ENCODE results near the gene LYZL4.

The LYZL4 gene

DNA sequence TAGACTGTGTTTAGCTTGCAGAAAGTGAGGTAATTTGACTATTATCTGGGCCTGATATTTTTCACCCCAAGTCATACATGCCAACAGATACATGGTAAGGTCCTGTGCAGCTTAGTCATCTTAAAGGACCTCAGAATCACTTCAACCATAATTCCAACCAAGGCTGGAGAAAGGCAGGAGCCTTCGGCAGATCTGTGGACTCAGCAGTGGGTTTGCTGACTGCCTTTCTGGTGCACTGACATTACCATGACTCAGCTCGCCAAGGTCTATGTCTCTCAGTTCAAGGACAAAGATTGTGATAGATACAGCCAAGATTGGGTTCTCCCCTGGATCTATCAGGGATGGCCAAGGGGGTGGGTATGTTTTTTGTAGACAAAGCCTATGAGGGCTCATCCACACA is 32.7 kb downstream of the LYZL4 start:
- in situ Hi-C loops (cut with HindIII; ENCODE audit: low sequenced_read_pairs): no loop called here
- DNase-seq (ENCODE audit: low read depth, low spot score): peak; percentile 14
- no peak overlapping the region for H3K4me3 ChIP-seq (ENCODE audit: low read depth, low read length)
- TF ChIP-seq, protein P1, sequence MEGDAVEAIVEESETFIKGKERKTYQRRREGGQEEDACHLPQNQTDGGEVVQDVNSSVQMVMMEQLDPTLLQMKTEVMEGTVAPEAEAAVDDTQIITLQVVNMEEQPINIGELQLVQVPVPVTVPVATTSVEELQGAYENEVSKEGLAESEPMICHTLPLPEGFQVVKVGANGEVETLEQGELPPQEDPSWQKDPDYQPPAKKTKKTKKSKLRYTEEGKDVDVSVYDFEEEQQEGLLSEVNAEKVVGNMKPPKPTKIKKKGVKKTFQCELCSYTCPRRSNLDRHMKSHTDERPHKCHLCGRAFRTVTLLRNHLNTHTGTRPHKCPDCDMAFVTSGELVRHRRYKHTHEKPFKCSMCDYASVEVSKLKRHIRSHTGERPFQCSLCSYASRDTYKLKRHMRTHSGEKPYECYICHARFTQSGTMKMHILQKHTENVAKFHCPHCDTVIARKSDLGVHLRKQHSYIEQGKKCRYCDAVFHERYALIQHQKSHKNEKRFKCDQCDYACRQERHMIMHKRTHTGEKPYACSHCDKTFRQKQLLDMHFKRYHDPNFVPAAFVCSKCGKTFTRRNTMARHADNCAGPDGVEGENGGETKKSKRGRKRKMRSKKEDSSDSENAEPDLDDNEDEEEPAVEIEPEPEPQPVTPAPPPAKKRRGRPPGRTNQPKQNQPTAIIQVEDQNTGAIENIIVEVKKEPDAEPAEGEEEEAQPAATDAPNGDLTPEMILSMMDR (IDR thresholded peaks at IDR 0.05; ENCODE audit: low read depth, low read length): no peak

DNA sequence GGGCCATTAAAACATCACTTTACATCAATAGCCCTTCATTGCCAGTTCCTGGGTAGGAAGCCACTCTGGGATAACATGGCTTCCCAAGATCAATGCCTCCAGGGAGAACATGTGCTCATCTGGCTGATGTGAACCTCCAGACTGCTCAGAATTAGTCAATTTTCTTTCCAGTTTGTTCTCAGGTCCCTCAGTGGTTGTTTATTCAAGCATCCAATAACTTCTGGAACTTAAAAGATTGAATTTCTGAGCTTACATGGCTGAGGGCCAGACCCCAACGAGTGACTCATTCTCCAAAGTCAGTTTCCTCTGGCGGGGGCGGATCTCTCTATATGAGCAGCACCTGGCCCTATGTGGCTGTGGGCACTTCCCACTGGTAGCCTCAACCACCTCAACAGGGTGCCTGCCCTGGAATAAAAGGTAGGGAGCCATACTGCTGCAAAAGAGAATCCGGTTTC is 34.0 kb downstream of the LYZL4 start:
- TF ChIP-seq, protein P1 (IDR thresholded peaks at IDR 0.05; ENCODE audit: low read depth, low read length): no peak
- peak; percentile 94 for DNase-seq (ENCODE audit: low read depth, low spot score)
- in situ Hi-C loops (cut with HindIII; ENCODE audit: low sequenced_read_pairs): no loop called here
- H3K4me3 ChIP-seq (ENCODE audit: low read depth, low read length): no peak overlapping the region

DNA sequence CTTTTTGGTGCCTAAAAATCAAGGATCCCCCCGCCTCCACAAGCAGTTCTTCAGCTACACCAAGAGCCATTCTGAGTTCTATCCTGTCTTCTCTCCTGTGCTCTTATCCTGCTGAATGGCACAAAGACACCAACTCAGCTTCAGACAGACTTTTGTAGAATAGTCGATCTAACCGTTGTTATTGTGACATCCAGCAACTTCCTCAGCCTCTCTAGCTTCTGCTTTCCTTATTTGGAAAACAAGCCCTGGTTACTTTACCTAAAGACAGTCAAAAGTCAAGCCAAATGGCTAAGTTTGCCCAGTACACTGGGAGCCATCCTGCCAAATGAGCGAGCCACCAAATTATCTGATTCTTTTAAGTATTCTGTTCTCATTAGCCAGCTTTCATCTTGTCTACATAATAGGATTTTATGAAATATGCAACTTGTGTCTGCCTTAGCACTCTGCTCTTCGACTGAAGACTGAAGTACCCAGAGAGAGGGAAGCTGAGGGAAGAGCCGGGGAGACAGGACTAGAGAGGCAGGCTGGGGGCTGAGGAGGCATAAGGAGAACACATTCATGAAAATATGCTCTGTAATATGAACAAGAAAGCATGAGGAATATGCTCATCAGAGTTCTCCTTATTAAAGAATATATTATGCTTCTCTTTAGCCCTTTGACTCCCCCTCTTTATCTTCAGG is 35.1 kb downstream of the LYZL4 start:
- no peak for DNase-seq (ENCODE audit: low read depth, low spot score)
- TF ChIP-seq, protein P1 (IDR thresholded peaks at IDR 0.05; ENCODE audit: low read depth, low read length): no peak
- in situ Hi-C loops (cut with HindIII; ENCODE audit: low sequenced_read_pairs): no loop called here
- no peak overlapping the region for H3K4me3 ChIP-seq (ENCODE audit: low read depth, low read length)

DNA sequence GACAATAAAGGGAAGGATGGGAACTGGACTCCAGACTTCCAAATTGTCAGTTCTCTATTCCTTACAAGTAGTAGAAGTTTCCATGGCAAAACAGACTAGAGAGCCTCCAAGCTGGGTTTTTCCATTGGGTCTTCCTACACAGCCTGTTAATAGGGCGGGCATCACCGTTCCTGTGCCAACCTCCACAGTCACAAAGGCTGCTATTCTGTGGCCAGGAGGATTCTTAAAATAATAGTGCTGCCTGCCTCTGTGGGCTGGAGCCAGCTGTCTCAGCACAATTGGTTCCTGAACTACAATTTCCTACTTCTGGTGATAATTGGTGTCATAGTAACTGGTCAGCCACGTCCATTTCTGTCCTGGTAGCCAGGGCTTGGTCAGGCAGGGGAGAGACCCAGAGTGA is 38.6 kb downstream of the LYZL4 start:
- TF ChIP-seq, protein P1 (IDR thresholded peaks at IDR 0.05; ENCODE audit: low read depth, low read length): no peak
- DNase-seq (ENCODE audit: low read depth, low spot score): no peak
- in situ Hi-C loops (cut with HindIII; ENCODE audit: low sequenced_read_pairs): no loop called here

DNA sequence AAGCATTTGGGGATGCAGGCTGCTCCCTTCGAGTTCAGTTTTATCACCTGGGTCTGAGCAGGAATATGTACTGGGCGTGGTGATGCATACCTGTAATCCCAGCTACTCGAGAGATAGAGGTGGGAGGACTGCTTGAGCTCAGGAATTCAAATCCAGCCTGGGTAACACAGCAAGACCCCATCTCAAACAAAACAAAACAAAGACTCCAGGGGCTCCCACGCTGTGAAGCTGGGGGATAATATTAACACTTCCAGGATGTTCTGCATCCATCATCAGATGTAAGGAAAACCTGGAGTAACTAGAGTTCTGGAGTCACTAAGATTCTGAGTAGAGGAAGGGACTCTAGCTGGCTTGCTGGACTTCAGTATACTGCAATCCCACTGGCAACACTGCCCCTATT is 40.6 kb downstream of the LYZL4 start:
- in situ Hi-C loops (cut with HindIII; ENCODE audit: low sequenced_read_pairs): no loop called here

More for the DNA sequence above, 38.6 kb downstream of the LYZL4 start:
- no peak overlapping the region for H3K4me3 ChIP-seq (ENCODE audit: low read depth, low read length)

DNA sequence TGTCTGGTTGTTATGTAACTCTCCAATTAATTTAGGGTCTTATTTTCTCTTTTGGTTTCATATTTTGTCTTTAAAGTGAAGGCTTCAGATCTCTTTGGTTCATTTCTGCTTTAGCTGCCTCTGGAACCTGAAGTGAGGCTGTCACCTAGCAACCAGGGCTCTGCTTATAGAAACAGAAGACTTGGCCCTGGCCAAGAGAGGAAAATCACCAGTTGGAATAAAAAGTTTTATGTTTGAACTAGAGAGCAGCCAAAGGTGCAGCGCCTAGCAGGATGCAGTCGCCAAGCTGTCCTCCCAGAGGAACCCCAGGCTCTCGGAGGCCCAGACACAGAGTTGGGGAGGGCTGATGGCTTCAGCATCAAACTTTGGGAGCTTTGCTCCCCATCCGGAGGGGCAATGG is 41.1 kb downstream of the LYZL4 start:
- TF ChIP-seq, protein P1 (IDR thresholded peaks at IDR 0.05; ENCODE audit: low read depth, low read length): no peak
- in situ Hi-C loops (cut with HindIII; ENCODE audit: low sequenced_read_pairs): no loop called here
- H3K4me3 ChIP-seq (ENCODE audit: low read depth, low read length): no peak overlapping the region

More for the DNA sequence above, 40.6 kb downstream of the LYZL4 start:
- no peak overlapping the region for H3K4me3 ChIP-seq (ENCODE audit: low read depth, low read length)
- TF ChIP-seq, protein P1 (IDR thresholded peaks at IDR 0.05; ENCODE audit: low read depth, low read length): no peak
- no peak for DNase-seq (ENCODE audit: low read depth, low spot score)

More for the DNA sequence above, 41.1 kb downstream of the LYZL4 start:
- peak; percentile 32 for DNase-seq (ENCODE audit: low read depth, low spot score)
